Stimulated activated CD8-positive, alpha-beta memory T cell treated with anti-CD3 and anti-CD28 coated beads, Interleukin-7, amount 100 ng/mL, for 1 hour (primary cell): ENCODE data around the gene B3GAT3.
"Not testable (repeated sequence)": the region's sequence is repeated elsewhere in the genome, so short reads cannot be mapped to it uniquely, and the experiment has no call there.

Experiments
- DNase-seq, 2 donors: peaks; one replicate each; pipeline ENCODE4 v3.0.0-alpha.2; 2020; ENCODE audit warnings: low read depth in 2 of 2

The B3GAT3 gene

GRCh38 chr11:62578541-62578940 lies 43.2 kb downstream of the B3GAT3 start:
- no peak for DNase-seq

- DNase-seq, result no peak
These were observed 44.6 kb downstream of the B3GAT3 start for GRCh38 chr11:62577046-62577714.

- no peak for DNase-seq
These were observed 45.9 kb downstream of the B3GAT3 start for GRCh38 chr11:62575837-62576236.

GRCh38 chr11:62575156-62575555 lies 46.6 kb downstream of the B3GAT3 start:
- no peak for DNase-seq

- no peak for DNase-seq
These were observed 47.3 kb downstream of the B3GAT3 start for GRCh38 chr11:62574363-62575071.

GRCh38 chr11:62573592-62574362 lies 48.0 kb downstream of the B3GAT3 start, which contains the start of gene EEF1G:
Gene EEF1G (minus strand): TSS chr11:62573891. CDS start chr11:62573842, 49 bp downstream.
- peak; percentile 91 to 93 for DNase-seq

GRCh38 chr11:62573006-62573591 lies 48.7 kb downstream of the B3GAT3 start:
- no peak for DNase-seq

GRCh38 chr11:62572431-62572830 lies 49.4 kb downstream of the B3GAT3 start:
- no peak for DNase-seq

- not testable (repeated sequence) for DNase-seq
These were observed 50.3 kb downstream of the B3GAT3 start for GRCh38 chr11:62571493-62571892.

GRCh38 chr11:62570903-62571302 lies 50.9 kb downstream of the B3GAT3 start:
- not testable (repeated sequence) for DNase-seq

GRCh38 chr11:62569611-62570010 lies 52.2 kb downstream of the B3GAT3 start:
- no peak for DNase-seq

GRCh38 chr11:62567018-62567633 lies 54.7 kb downstream of the B3GAT3 start:
- DNase-seq, result no peak

- no peak for DNase-seq
These were observed 55.5 kb downstream of the B3GAT3 start for GRCh38 chr11:62566247-62566646.
